ENCODE results near the gene RASAL3.

- TF ChIP-seq JUNB (IDR thresholded peaks at IDR 0.05) = no peak
- no peak for TF ChIP-seq RCOR1 (IDR thresholded peaks at IDR 0.05; ENCODE audit: low read depth, low read length)
These were observed 61.2 kb downstream of the RASAL3 start for GRCh38 chr19:15403151-15403531.
